ENCODE results near the gene PAPOLA.
"Not testable (repeated sequence)": the region's sequence is repeated elsewhere in the genome, so short reads cannot be mapped to it uniquely, and the experiment has no call there.

The PAPOLA gene

DNA sequence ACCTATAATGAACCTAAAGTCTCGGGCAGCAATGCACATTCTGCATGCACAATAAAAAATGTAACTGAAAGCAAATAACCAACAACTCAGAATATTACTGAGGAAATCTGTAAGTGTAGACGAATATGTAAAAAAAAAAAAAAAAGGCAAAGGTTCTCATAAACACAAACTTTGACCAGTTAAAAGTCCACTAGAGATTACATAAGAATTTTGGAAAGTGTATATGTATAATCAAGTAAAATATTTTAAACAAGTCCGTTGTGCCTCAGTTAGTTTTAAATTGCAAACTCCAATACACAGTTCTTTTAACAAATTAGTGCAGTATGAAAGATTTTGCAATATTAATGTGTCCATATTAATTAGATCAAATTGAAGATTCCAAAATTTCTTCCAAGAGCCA, 35.3 kb upstream of the PAPOLA start:
- ChIA-PET CTCF (no interaction called here), POLR2A (no interaction called here)
- TF ChIP-seq, protein P1, sequence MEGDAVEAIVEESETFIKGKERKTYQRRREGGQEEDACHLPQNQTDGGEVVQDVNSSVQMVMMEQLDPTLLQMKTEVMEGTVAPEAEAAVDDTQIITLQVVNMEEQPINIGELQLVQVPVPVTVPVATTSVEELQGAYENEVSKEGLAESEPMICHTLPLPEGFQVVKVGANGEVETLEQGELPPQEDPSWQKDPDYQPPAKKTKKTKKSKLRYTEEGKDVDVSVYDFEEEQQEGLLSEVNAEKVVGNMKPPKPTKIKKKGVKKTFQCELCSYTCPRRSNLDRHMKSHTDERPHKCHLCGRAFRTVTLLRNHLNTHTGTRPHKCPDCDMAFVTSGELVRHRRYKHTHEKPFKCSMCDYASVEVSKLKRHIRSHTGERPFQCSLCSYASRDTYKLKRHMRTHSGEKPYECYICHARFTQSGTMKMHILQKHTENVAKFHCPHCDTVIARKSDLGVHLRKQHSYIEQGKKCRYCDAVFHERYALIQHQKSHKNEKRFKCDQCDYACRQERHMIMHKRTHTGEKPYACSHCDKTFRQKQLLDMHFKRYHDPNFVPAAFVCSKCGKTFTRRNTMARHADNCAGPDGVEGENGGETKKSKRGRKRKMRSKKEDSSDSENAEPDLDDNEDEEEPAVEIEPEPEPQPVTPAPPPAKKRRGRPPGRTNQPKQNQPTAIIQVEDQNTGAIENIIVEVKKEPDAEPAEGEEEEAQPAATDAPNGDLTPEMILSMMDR (IDR thresholded peaks at IDR 0.05; ENCODE audit: control extremely low read depth, extremely low read depth, low read depth, missing control alignments) = no peak
- DNase-seq (ENCODE audit: extremely low spot score) = no peak

- CTCF ChIA-PET = no interaction called here
- POLR2A ChIA-PET = no interaction called here
- TF ChIP-seq, protein P1 (IDR thresholded peaks at IDR 0.05; ENCODE audit: control extremely low read depth, extremely low read depth, low read depth, missing control alignments) = no peak
- DNase-seq (ENCODE audit: extremely low spot score) = no peak
Measured at GRCh38 chr14:96470331-96470730, 31.9 kb upstream of the PAPOLA start.

- CTCF ChIA-PET; POLR2A ChIA-PET; DNase-seq (ENCODE audit: extremely low spot score): not testable (repeated sequence)
Measured at GRCh38 chr14:96470967-96471366, 31.2 kb upstream of the PAPOLA start.

DNA sequence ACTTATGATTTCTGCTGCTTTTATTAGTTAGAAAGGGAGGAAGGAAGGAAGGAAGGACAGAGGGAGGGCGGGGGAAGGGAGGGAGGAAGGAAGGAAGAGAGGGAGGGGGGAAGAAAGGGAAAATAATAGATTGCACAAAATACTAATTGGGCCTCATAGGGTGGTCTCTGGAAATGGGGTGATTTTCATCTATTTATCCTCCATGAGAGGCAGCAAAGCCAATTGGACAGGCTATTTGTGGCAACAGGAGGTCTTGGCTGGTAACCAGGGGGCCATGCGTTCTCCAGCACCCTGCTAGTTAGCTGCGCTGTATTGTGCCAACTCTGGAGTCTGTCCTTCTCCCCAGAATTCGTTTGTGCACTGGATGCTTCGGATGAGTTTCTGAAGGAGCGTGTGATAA, 24.1 kb upstream of the PAPOLA start:
- POLR2A ChIA-PET = no interaction called here
- CTCF ChIA-PET = interaction anchor here (1.3 kb wide), 2 partner anchors 10 to 31 kb away, joined by 3 read pairs; no protein-coding TSS in a partner anchor
- TF ChIP-seq, protein P1 (IDR thresholded peaks at IDR 0.05; ENCODE audit: control extremely low read depth, extremely low read depth, low read depth, missing control alignments) = no peak
- DNase-seq (ENCODE audit: extremely low spot score) = no peak

- ChIA-PET POLR2A (no interaction called here), CTCF (no interaction called here)
- DNase-seq (ENCODE audit: extremely low spot score) = no peak
- TF ChIP-seq, protein P1 (IDR thresholded peaks at IDR 0.05; ENCODE audit: control extremely low read depth, extremely low read depth, low read depth, missing control alignments) = no peak
Measured at GRCh38 chr14:96479435-96480146, 22.6 kb upstream of the PAPOLA start.

- TF ChIP-seq, protein P1 (IDR thresholded peaks at IDR 0.05; ENCODE audit: control extremely low read depth, extremely low read depth, low read depth, missing control alignments) = no peak
- DNase-seq (ENCODE audit: extremely low spot score) = no peak
- POLR2A ChIA-PET = interaction anchor here (0.7 kb wide), 1 partner anchor 257 kb away, joined by 4 read pairs; no protein-coding TSS in a partner anchor
- CTCF ChIA-PET = no interaction called here
Measured at GRCh38 chr14:96481731-96482314, 20.4 kb upstream of the PAPOLA start.

DNA sequence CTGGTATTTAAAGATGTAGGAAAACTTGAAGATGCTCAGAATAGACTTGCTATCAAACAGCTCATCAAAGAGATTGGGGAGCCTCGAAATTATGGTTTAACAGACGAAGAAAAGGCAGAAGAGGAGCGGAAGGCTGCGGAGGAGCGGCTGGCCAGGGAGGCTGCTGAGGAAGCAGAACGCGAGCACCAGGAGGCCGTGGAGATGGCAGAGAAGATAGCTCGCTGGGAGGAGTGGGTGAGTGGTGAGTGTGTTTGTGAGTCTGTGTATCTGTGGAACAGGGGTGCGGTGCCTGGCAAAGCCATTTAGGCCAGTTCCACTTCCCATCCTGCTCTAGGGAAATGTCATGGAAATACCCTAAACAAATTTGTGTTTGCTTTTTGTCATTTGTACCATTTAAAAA, 19.2 kb upstream of the PAPOLA start:
- ChIA-PET CTCF (interaction anchor here (1.4 kb wide), 1 partner anchor 9 kb away, joined by 4 read pairs; no protein-coding TSS in a partner anchor), POLR2A (no interaction called here)
- TF ChIP-seq, protein P1 (IDR thresholded peaks at IDR 0.05; ENCODE audit: control extremely low read depth, extremely low read depth, low read depth, missing control alignments) = no peak
- DNase-seq (ENCODE audit: extremely low spot score) = no peak
